Mucosa of descending colon (tissue), 3 donors: ENCODE results near the gene RNF4. TPM values are rescaled to one million over a fixed set of nuclear protein-coding genes. Genes with fewer than 3 reads are reported as not detected.
A peak's percentile ranks its signal among the peaks of the same experiment; 100 is the strongest.

ENCODE experiments used
- ATAC-seq: fragments of 200-7000 bp; cut with Tn5 transposase; one replicate; pipeline ENCODE4 v1.9.1; 2020; ENCODE audit warnings: mild to moderate bottlenecking, moderate library complexity
- DNase-seq, 3 donors: peaks; one replicate each; pipeline ENCODE4 v3.0.0-alpha.2; 2020
- H3K36me3 ChIP-seq: fragments of 200-600 bp; one replicate; pipeline ENCODE4 v1.8.0; 2021; ENCODE audit warnings: low read depth, mild to moderate bottlenecking
- H3K4me1 ChIP-seq: fragments of 200-600 bp; one replicate; pipeline ENCODE4 v1.8.0; 2021; ENCODE audit warnings: low read depth, mild to moderate bottlenecking
- H3K4me3 ChIP-seq: fragments of 200-600 bp; one replicate; pipeline ENCODE4 v1.8.0; 2021; ENCODE audit warnings: mild to moderate bottlenecking
- H3K9me3 ChIP-seq: fragments of 200-600 bp; one replicate; pipeline ENCODE4 v1.8.0; 2021; ENCODE audit warnings: mild to moderate bottlenecking
- CTCF ChIP-seq: fragments of 200-600 bp; IDR thresholded peaks from one replicate; pipeline ENCODE4 v1.8.0; 2022; ENCODE audit warnings: antibody characterized with exemption, mild to moderate bottlenecking
- intact Hi-C, 2 donors: fragments of 100-400 bp; cut with DNase I in 1 of 2; cut with micrococcal nuclease in 1 of 2; formaldehyde crosslinking; loops; one replicate each; pipeline versions ENCODE4 v1.11.0 to v1.11.1; 2022; cut with DNase I, micrococcal nuclease
- total RNA-seq, 3 donors: library from RNA; stranded (reverse); fragmentation: NEBNext Ultra II Directional in 2 of 3; extraction: Animal tissue kit (Norgen Biotek cat#: 25700) in 2 of 3; gene quantifications; one replicate each; pipeline versions ENCODE4 v1.2.1 to v1.2.4, GENCODE V29; 2021 to 2023
- donor health status: DM: no; HTN: no; CAD: no; lungs with moderate emphysema.
- donor health status: DM: no; HTN: no; CAD: no.
- donor health status: DM: no; HTN: yes; CAD: no.

RNF4 gene
- total RNA-seq, 3 donors from 2014 or later: 48.0 to 55.1 (median 51.9) TPM

GRCh38 chr4:2434420-2434819 lies 34.5 kb upstream of the RNF4 start:
- no peaks in the 10 kb centered on the region for H3K9me3 ChIP-seq
- H3K4me3 ChIP-seq: no peak overlapping the region
- H3K36me3 ChIP-seq: no peaks in the 10 kb centered on the region
- H3K4me1 ChIP-seq: no peaks in the 10 kb centered on the region
- ATAC-seq: no peak
- intact Hi-C loops: no loop called here
- no peak for DNase-seq
- no peak for TF ChIP-seq CTCF

GRCh38 chr4:2436301-2436700 lies 32.6 kb upstream of the RNF4 start:
- no peak for TF ChIP-seq CTCF
- no peaks in the 10 kb centered on the region for H3K9me3 ChIP-seq
- intact Hi-C loops: no loop called here
- no peak overlapping the region for H3K4me3 ChIP-seq
- peak in 1 of 3 donors; percentile 43 for DNase-seq
- H3K4me1 ChIP-seq: no peaks in the 10 kb centered on the region
- ATAC-seq: peak; percentile 78
- no peaks in the 10 kb centered on the region for H3K36me3 ChIP-seq

- no peak for TF ChIP-seq CTCF
- ATAC-seq (no peak), DNase-seq (no peak)
- Histone ChIP-seq H3K36me3 (no peaks in the 10 kb centered on the region), H3K4me1 (no peaks in the 10 kb centered on the region), H3K9me3 (no peaks in the 10 kb centered on the region), H3K4me3 (no peak overlapping the region)
- intact Hi-C loops: no loop called here
Measured at GRCh38 chr4:2436761-2437474, 32.0 kb upstream of the RNF4 start.

- TF ChIP-seq CTCF: no peak
- DNase-seq (no peak), ATAC-seq (no peak)
- Histone ChIP-seq H3K9me3 (no peaks in the 10 kb centered on the region), H3K4me1 (no peaks in the 10 kb centered on the region), H3K4me3 (no peak overlapping the region), H3K36me3 (no peaks in the 10 kb centered on the region)
- intact Hi-C loops: no loop called here
Measured at GRCh38 chr4:2437475-2438215, 31.3 kb upstream of the RNF4 start.

GRCh38 chr4:2438822-2439718 lies 29.8 kb upstream of the RNF4 start:
- no peak for ATAC-seq

More at GRCh38 chr4:2438822-2439718, 29.8 kb upstream of the RNF4 start:
- Histone ChIP-seq H3K9me3 (no peaks in the 10 kb centered on the region), H3K4me3 (no peak overlapping the region), H3K36me3 (no peaks in the 10 kb centered on the region), H3K4me1 (no peaks in the 10 kb centered on the region)
- TF ChIP-seq CTCF: no peak
- DNase-seq: peak in 1 of 3 donors; percentile 16
- intact Hi-C loops: no loop called here
